GM12878 (cell line): ENCODE measurements around the gene ABL2. TPM values are rescaled to one million over a fixed set of nuclear protein-coding genes. Genes with fewer than 3 reads are reported as not detected.

ENCODE experiments used
- ASH2L ChIP-seq: fragments of 300-600, 200-600 bp; sonication (generic); IDR thresholded peaks from 2 replicates; pipeline ENCODE4 v1.6.1; 2017; ENCODE audit warnings: low read depth, mild to moderate bottlenecking, borderline replicate concordance
- BCL11A ChIP-seq: IDR thresholded peaks from 2 replicates; pipeline ENCODE4 v1.6.1; 2011; ENCODE audit warnings: low read depth, low read length
- BMI1 ChIP-seq: fragments of 450-650 bp; IDR thresholded peaks from 2 replicates; pipeline ENCODE4 v1.6.1; 2016; ENCODE audit warnings: mild to moderate bottlenecking, moderate library complexity, borderline replicate concordance
- CBX5 ChIP-seq: sonication (generic); IDR thresholded peaks from 2 replicates; pipeline ENCODE4 v1.6.1; 2016; ENCODE audit warnings: low read depth, moderate library complexity, mild to moderate bottlenecking, inconsistent platforms
- EP300 ChIP-seq, 2 experiments: fragments of 150-350 bp in 1 of 2; IDR thresholded peaks; 2 replicates each; pipeline ENCODE4 v1.6.1; 2011 to 2012; ENCODE audit warnings: low read depth in 2 of 2, low read length in 2 of 2, borderline replicate concordance in 1 of 2, improper control_type of control experiment in 1 of 2, inconsistent platforms in 1 of 2; ENCODE audit not compliant: control insufficient read depth in 1 of 2
- EZH2 ChIP-seq: IDR thresholded peaks from 2 replicates; pipeline ENCODE4 v1.6.1; 2012; ENCODE audit warnings: low read depth, mild to moderate bottlenecking, control low read depth, inconsistent platforms, low read length, borderline replicate concordance; ENCODE audit not compliant: control insufficient read depth
- FOXM1 ChIP-seq: IDR thresholded peaks from 2 replicates; pipeline ENCODE4 v1.6.1; 2012; ENCODE audit warnings: low read depth, mild to moderate bottlenecking, inconsistent platforms, low read length, moderate library complexity
- GABPA ChIP-seq: IDR thresholded peaks from 2 replicates; pipeline ENCODE4 v1.6.1; 2014; ENCODE audit warnings: antibody characterized with exemption, low read depth, mild to moderate bottlenecking, inconsistent platforms
- HDGF ChIP-seq: fragments of 450-650 bp; IDR thresholded peaks from 2 replicates; pipeline ENCODE4 v1.6.1; 2016; ENCODE audit warnings: antibody characterized with exemption
- IKZF1 ChIP-seq: fragments of 450-650 bp; conservative IDR thresholded peaks from 2 replicates; pipeline ENCODE4 v1.6.1; 2017; ENCODE audit warnings: antibody characterized with exemption, mild to moderate bottlenecking
- IKZF2 ChIP-seq, 2 experiments: fragments of 450-650 bp; IDR thresholded peaks; 2 replicates each; pipeline ENCODE4 v1.6.1; 2017; ENCODE audit warnings: mild to moderate bottlenecking in 2 of 2, moderate library complexity in 2 of 2
- JUND ChIP-seq: IDR thresholded peaks from 2 replicates; pipeline ENCODE4 v1.6.1; 2012; ENCODE audit warnings: low read depth, mild to moderate bottlenecking, low read length, improper control_type of control experiment, moderate library complexity
- MEF2A ChIP-seq: IDR thresholded peaks from 2 replicates; pipeline ENCODE4 v1.6.1; 2011; ENCODE audit warnings: low read depth, mild to moderate bottlenecking, low read length, moderate library complexity; ENCODE audit not compliant: insufficient read depth
- MTA2 ChIP-seq: fragments of 450-650 bp; IDR thresholded peaks from 2 replicates; pipeline ENCODE4 v1.6.1; 2016; ENCODE audit warnings: low read depth, mild to moderate bottlenecking, moderate library complexity
- PKNOX1 ChIP-seq: fragments of 450-650 bp; IDR thresholded peaks from 2 replicates; pipeline ENCODE4 v1.6.1; 2016; ENCODE audit warnings: mild to moderate bottlenecking
- POLR2A ChIP-seq: IDR thresholded peaks from 2 replicates; pipeline ENCODE4 v1.6.1; 2011; ENCODE audit warnings: low read depth, mild to moderate bottlenecking, low read length
- RB1 ChIP-seq: fragments of 450-650 bp; formaldehyde crosslinking; IDR thresholded peaks from 2 replicates; pipeline ENCODE4 v1.6.1; 2017; ENCODE audit warnings: mild to moderate bottlenecking, borderline replicate concordance
- RELA ChIP-seq: fragments of 450-650 bp; IDR thresholded peaks from 2 replicates; pipeline ENCODE4 v1.8.0; 2014; ENCODE audit warnings: borderline replicate concordance; ENCODE audit not compliant: partially characterized antibody
- RUNX3 ChIP-seq: IDR thresholded peaks from 2 replicates; pipeline ENCODE4 v1.6.1; 2012; ENCODE audit warnings: low read length, inconsistent platforms
- SKIL ChIP-seq: fragments of 450-650 bp; IDR thresholded peaks from 2 replicates; pipeline ENCODE4 v1.6.1; 2017; ENCODE audit warnings: mild to moderate bottlenecking, low read depth, inconsistent platforms; ENCODE audit not compliant: poor library complexity, severe bottlenecking
- SUPT20H ChIP-seq: IDR thresholded peaks from 2 replicates; pipeline ENCODE4 v1.6.1; 2011; ENCODE audit warnings: low read depth, mild to moderate bottlenecking, low read length, moderate library complexity, borderline replicate concordance; ENCODE audit not compliant: control insufficient read depth
- TBL1XR1 ChIP-seq: IDR thresholded peaks from 2 replicates; pipeline ENCODE4 v1.6.1; 2012; ENCODE audit warnings: low read depth, low read length, improper control_type of control experiment
- YY1 ChIP-seq: IDR thresholded peaks from 2 replicates; pipeline ENCODE4 v1.6.1; 2011; ENCODE audit warnings: low read depth, mild to moderate bottlenecking, low read length
- ZBTB4 ChIP-seq: fragments of 450-650 bp; formaldehyde crosslinking; IDR thresholded peaks from 2 replicates; pipeline ENCODE4 v1.4.0; 2022; ENCODE audit warnings: mild to moderate bottlenecking, moderate library complexity
- ZNF217 ChIP-seq: fragments of 450-650 bp; IDR thresholded peaks from 2 replicates; pipeline ENCODE4 v1.6.1; 2017; ENCODE audit warnings: antibody characterized with exemption, mild to moderate bottlenecking
- polyA plus RNA-seq, 11 experiments: library from polyadenylated mRNA; depleted of rRNA in 4 of 11; unstranded in 6 of 11; stranded (reverse) in 5 of 11; fragments of >200 nt; fragmentation: Nextera tagmentation in 4 of 11; fragmentation: Illumina TruSeq in 1 of 11; extraction: Ambion mirVana in 4 of 11; extraction: Trizol in 1 of 11; gene quantifications; 1 replicate in 1 of 11; 2 replicates in 10 of 11; pipeline versions ENCODE4 v1.2.1 to v1.2.3, GENCODE V29; 2011 to 2016; ENCODE audit warnings: inconsistent platforms in 2 of 11, missing spikeins in 2 of 11, low read depth in 1 of 11
- total RNA-seq, 4 experiments: library from RNA; depleted of rRNA in 3 of 4; stranded (reverse); fragments of >200 nt in 3 of 4; fragmentation: Illumina TruSeq in 1 of 4; extraction: Trizol in 1 of 4; gene quantifications; 2 replicates each; pipeline versions ENCODE4 v1.2.1 to v1.2.3, GENCODE V29; 2013 to 2021
- TF ChIP-seq, protein P1 (sequence below): IDR thresholded peaks from 2 replicates; pipeline ENCODE4 v1.6.1; 2011; ENCODE audit warnings: borderline replicate concordance, low read depth, mild to moderate bottlenecking, moderate library complexity, mixed read lengths, low read length; ENCODE audit not compliant: insufficient read depth; ENCODE audit errors: extremely low read length

Gene ABL2
- total and polyA plus RNA-seq, 10 of the 15 experiments (the other 5 are each of a cell fraction or from before 2014, with no cell fraction given), result 0.57 to 9.4 (median 3.6) TPM

- TF ChIP-seq, protein P1, sequence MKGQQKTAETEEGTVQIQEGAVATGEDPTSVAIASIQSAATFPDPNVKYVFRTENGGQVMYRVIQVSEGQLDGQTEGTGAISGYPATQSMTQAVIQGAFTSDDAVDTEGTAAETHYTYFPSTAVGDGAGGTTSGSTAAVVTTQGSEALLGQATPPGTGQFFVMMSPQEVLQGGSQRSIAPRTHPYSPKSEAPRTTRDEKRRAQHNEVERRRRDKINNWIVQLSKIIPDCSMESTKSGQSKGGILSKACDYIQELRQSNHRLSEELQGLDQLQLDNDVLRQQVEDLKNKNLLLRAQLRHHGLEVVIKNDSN, result no peak
- TF ChIP-seq RB1 (no peak), MEF2A (no peak), TBL1XR1 (no peak), MTA2 (peak; percentile 34; the same call in 1 of the 2 replicates), YY1 (no peak), PKNOX1 (no peak), SKIL (peak; percentile 16), IKZF1 (peak; percentile 56), SUPT20H (no peak), ASH2L (no peak), EP300 (IDR thresholded peaks at IDR 0.05; ENCODE audit: borderline replicate concordance in 1 of 2, control insufficient read depth in 1 of 2, low read depth in 2 of 2, low read length in 2 of 2) (0 out of 4 replicates have a peak, but pooled peaks of 1 of the 2 experiments have one; percentile 15), RELA (no peak), CBX5 (no peak), ZNF217 (peak; percentile 89), ZBTB4 (no peak), JUND (no peak), GABPA (no peak), BCL11A (0 out of 2 replicates have a peak, but pooled peaks have one; percentile 10), BMI1 (peak; percentile 91), FOXM1 (no peak), IKZF2 (IDR thresholded peaks at IDR 0.05) (peak; percentile 39 to 61; a peak in 2 of 4 replicates), POLR2A (no peak), EZH2 (no peak), RUNX3 (no peak), HDGF (no peak)
- TF ChIP-seq, all 136 proteins: peak for 13
Observed at GRCh38 chr1:179083533-179083932, 145.9 kb downstream of the ABL2 start (continued).
